ENCODE measurements around the gene MTA1. TPM values are rescaled to one million over a fixed set of nuclear protein-coding genes. Genes with fewer than 3 reads are reported as not detected.

The MTA1 gene
- total RNA-seq, 1 experiment from 2014 or later: 166 TPM

GRCh38 chr14:105455086-105455640, 35.5 kb downstream of the MTA1 start:
- DNase-seq (ENCODE audit: unreplicated experiment): no peak
- Mint-ChIP-seq H3K4me3 (ENCODE audit: unreplicated experiment) (no peak overlapping the region), H3K9me3 (ENCODE audit: unreplicated experiment) (no peaks in the 10 kb centered on the region), H3K27ac (ENCODE audit: low read depth, unreplicated experiment) (no peak overlapping the region), H3K27me3 (ENCODE audit: insufficient read depth, unreplicated experiment) (no peaks in the 10 kb centered on the region), H3K4me1 (ENCODE audit: insufficient read depth, unreplicated experiment) (no peaks in the 10 kb centered on the region), H3K36me3 (ENCODE audit: insufficient read depth, unreplicated experiment) (peaks cover 52% of the 10 kb centered on the region)
- no TSS peak for BruUV-seq (replicated peaks)
- TF ChIP-seq CTCF (IDR thresholded peaks at IDR 0.05; ENCODE audit: unreplicated experiment): no peak
- ChIA-PET CTCF (no interaction called here), POLR2A (no interaction called here)
- intact Hi-C loops (cut with micrococcal nuclease): no loop called here

- H3K4me1 Mint-ChIP-seq (ENCODE audit: insufficient read depth, unreplicated experiment): no peaks in the 10 kb centered on the region
- intact Hi-C loops (cut with micrococcal nuclease): no loop called here
- no peak for DNase-seq (ENCODE audit: unreplicated experiment)
- no peak overlapping the region for H3K27ac Mint-ChIP-seq (ENCODE audit: low read depth, unreplicated experiment)
- ChIA-PET CTCF (interaction anchor here (1.3 to 1.6 kb wide), 2 partner anchors 25 to 34 kb away, joined by 5 to 9 read pairs; no protein-coding TSS in a partner anchor), POLR2A (no interaction called here)
- no peak overlapping the region for H3K4me3 Mint-ChIP-seq (ENCODE audit: unreplicated experiment)
- H3K27me3 Mint-ChIP-seq (ENCODE audit: insufficient read depth, unreplicated experiment): no peaks in the 10 kb centered on the region
- no TSS peak for BruUV-seq (replicated peaks)
- TF ChIP-seq CTCF (IDR thresholded peaks at IDR 0.05; ENCODE audit: unreplicated experiment): no peak
- H3K9me3 Mint-ChIP-seq (ENCODE audit: unreplicated experiment): no peaks in the 10 kb centered on the region
- H3K36me3 Mint-ChIP-seq (ENCODE audit: insufficient read depth, unreplicated experiment): peaks cover 43% of the 10 kb centered on the region
These were observed 36.4 kb downstream of the MTA1 start for GRCh38 chr14:105455766-105456660.

DNA sequence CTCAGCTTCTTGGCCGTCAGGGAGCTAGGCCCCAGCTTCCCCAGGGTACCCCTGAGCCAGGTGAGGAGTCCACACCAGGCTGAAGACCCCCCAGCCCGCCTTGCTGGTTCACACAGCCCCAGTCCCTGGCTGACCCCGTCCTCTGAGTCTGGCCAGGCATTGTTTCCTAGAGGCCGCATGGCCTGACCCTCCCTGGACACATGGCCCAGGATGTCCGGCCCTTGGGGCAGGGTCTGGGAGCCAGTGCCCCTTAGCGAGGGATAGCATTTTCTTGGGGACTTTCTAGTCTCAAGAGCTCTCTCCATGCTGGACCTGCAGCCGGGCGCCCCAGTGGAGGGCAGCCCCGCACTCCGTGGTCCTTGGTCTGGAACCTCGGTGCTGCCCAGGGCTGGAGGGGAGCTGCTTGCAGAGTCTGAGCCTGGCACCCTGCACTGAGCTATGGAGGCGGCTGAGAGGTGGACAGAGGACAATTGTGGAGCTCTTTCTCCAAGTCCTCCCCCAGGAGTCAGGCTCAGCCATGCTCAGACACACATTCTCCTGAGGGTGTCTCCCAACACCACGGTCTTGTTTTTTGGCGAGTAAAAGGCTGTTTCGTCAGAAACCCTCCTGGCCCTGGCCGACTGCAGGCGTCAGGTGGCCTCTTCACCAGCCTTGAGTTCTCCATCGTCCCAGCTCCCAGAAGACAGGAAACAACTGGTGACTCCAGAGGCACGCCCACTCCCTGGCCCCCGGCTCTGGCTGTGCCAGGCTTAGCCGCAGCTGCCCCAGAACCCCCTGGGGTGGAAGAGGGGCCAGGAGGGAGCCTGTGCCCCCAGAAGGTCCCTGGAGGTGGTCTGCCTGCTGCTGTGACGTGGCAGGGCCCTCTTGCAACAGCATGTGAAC, 37.4 kb downstream of the MTA1 start:
- BruUV-seq (replicated peaks): no TSS peak
- Mint-ChIP-seq H3K9me3 (ENCODE audit: unreplicated experiment) (no peaks in the 10 kb centered on the region), H3K27ac (ENCODE audit: low read depth, unreplicated experiment) (no peak overlapping the region), H3K27me3 (ENCODE audit: insufficient read depth, unreplicated experiment) (no peaks in the 10 kb centered on the region), H3K4me1 (ENCODE audit: insufficient read depth, unreplicated experiment) (no peaks in the 10 kb centered on the region), H3K4me3 (ENCODE audit: unreplicated experiment) (no peak overlapping the region), H3K36me3 (ENCODE audit: insufficient read depth, unreplicated experiment) (peaks cover 42% of the 10 kb centered on the region)
- no peak for DNase-seq (ENCODE audit: unreplicated experiment)
- TF ChIP-seq CTCF (IDR thresholded peaks at IDR 0.05; ENCODE audit: unreplicated experiment): no peak
- intact Hi-C loops (cut with micrococcal nuclease): no loop called here
- ChIA-PET CTCF (interaction anchor here (0.6 to 1.6 kb wide), 4 partner anchors 11 to 53 kb away, joined by 4 to 9 read pairs (median 4); no protein-coding TSS in a partner anchor), POLR2A (interaction anchor here (0.8 kb wide), 1 partner anchor 15 kb away, joined by 3 read pairs; no protein-coding TSS in a partner anchor)

Data from MCF 10A (cell line).